ENCODE results near the gene CRYL1. TPM values are rescaled to one million over a fixed set of nuclear protein-coding genes. Genes with fewer than 3 reads are reported as not detected.

CRYL1 gene
- total RNA-seq, 1 experiment from 2014 or later = 3.0 TPM

- H3K4me3 ChIP-seq (ENCODE audit: low read length) = no peak overlapping the region
- no peaks in the 10 kb centered on the region for H3K9me3 ChIP-seq (ENCODE audit: low read length)
- H3K79me2 ChIP-seq (ENCODE audit: low read length) = no peaks in the 10 kb centered on the region
- DNase-seq = no peak
- 0 out of 2 replicates have a peak overlapping the region, but pooled peaks have one; percentile 49 for H2AFZ ChIP-seq (ENCODE audit: low read length)
- no peaks in the 10 kb centered on the region for H3K36me3 ChIP-seq (ENCODE audit: insufficient read depth, low read length)
- no peaks in the 10 kb centered on the region for H4K20me1 ChIP-seq (ENCODE audit: insufficient read depth, low read depth, low read length)
- H3K27ac ChIP-seq (ENCODE audit: low read length) = no peak overlapping the region
- no peaks in the 10 kb centered on the region for H3K9me2 ChIP-seq (replicated peaks; ENCODE audit: insufficient read depth, low read length)
- H3K4me1 ChIP-seq (ENCODE audit: low read length) = no peaks in the 10 kb centered on the region
- H3K27me3 ChIP-seq (ENCODE audit: low read length) = no peaks in the 10 kb centered on the region
- H3K4me2 ChIP-seq (ENCODE audit: low read depth, low read length, poor library complexity, severe bottlenecking) = no peak overlapping the region
- no peak overlapping the region for H3K9ac ChIP-seq (ENCODE audit: low read length)
These were observed 142.6 kb downstream of the CRYL1 start for GRCh38 chr13:20383058-20383457.

GRCh38 chr13:20381401-20381800 lies 144.3 kb downstream of the CRYL1 start:
- H2AFZ ChIP-seq (ENCODE audit: low read length) = no peak overlapping the region
- no peaks in the 10 kb centered on the region for H4K20me1 ChIP-seq (ENCODE audit: insufficient read depth, low read depth, low read length)
- H3K4me3 ChIP-seq (ENCODE audit: low read length) = no peak overlapping the region
- no peaks in the 10 kb centered on the region for H3K27me3 ChIP-seq (ENCODE audit: low read length)
- H3K4me2 ChIP-seq (ENCODE audit: low read depth, low read length, poor library complexity, severe bottlenecking) = no peak overlapping the region
- H3K27ac ChIP-seq (ENCODE audit: low read length) = no peak overlapping the region
- no peaks in the 10 kb centered on the region for H3K9me2 ChIP-seq (replicated peaks; ENCODE audit: insufficient read depth, low read length)
- H3K36me3 ChIP-seq (ENCODE audit: insufficient read depth, low read length) = no peaks in the 10 kb centered on the region
- no peak overlapping the region for H3K9ac ChIP-seq (ENCODE audit: low read length)
- no peaks in the 10 kb centered on the region for H3K79me2 ChIP-seq (ENCODE audit: low read length)
- H3K4me1 ChIP-seq (ENCODE audit: low read length) = no peaks in the 10 kb centered on the region
- no peaks in the 10 kb centered on the region for H3K9me3 ChIP-seq (ENCODE audit: low read length)
- no peak for DNase-seq

- H3K79me2 ChIP-seq (ENCODE audit: low read length) = no peaks in the 10 kb centered on the region
- no peak overlapping the region for H3K4me3 ChIP-seq (ENCODE audit: low read length)
- H3K4me2 ChIP-seq (ENCODE audit: low read depth, low read length, poor library complexity, severe bottlenecking) = no peak overlapping the region
These were observed 146.9 kb downstream of the CRYL1 start for GRCh38 chr13:20378721-20379120.

GRCh38 chr13:20377720-20378119 lies 147.9 kb downstream of the CRYL1 start:
- no peak for DNase-seq
- no peaks in the 10 kb centered on the region for H3K4me1 ChIP-seq (ENCODE audit: low read length)
- no peaks in the 10 kb centered on the region for H4K20me1 ChIP-seq (ENCODE audit: insufficient read depth, low read depth, low read length)
- H3K4me2 ChIP-seq (ENCODE audit: low read depth, low read length, poor library complexity, severe bottlenecking) = no peak overlapping the region
- H3K4me3 ChIP-seq (ENCODE audit: low read length) = no peak overlapping the region
- no peaks in the 10 kb centered on the region for H3K79me2 ChIP-seq (ENCODE audit: low read length)
- no peak overlapping the region for H2AFZ ChIP-seq (ENCODE audit: low read length)
- H3K9me2 ChIP-seq (replicated peaks; ENCODE audit: insufficient read depth, low read length) = no peaks in the 10 kb centered on the region
- no peaks in the 10 kb centered on the region for H3K36me3 ChIP-seq (ENCODE audit: insufficient read depth, low read length)
- no peak overlapping the region for H3K9ac ChIP-seq (ENCODE audit: low read length)
- no peak overlapping the region for H3K27ac ChIP-seq (ENCODE audit: low read length)
- H3K27me3 ChIP-seq (ENCODE audit: low read length) = no peaks in the 10 kb centered on the region
- no peaks in the 10 kb centered on the region for H3K9me3 ChIP-seq (ENCODE audit: low read length)

More at GRCh38 chr13:20378721-20379120, 146.9 kb downstream of the CRYL1 start:
- H3K36me3 ChIP-seq (ENCODE audit: insufficient read depth, low read length) = no peaks in the 10 kb centered on the region
- H3K27ac ChIP-seq (ENCODE audit: low read length) = no peak overlapping the region
- no peak overlapping the region for H2AFZ ChIP-seq (ENCODE audit: low read length)
- H3K9me2 ChIP-seq (replicated peaks; ENCODE audit: insufficient read depth, low read length) = no peaks in the 10 kb centered on the region
- no peaks in the 10 kb centered on the region for H3K4me1 ChIP-seq (ENCODE audit: low read length)
- no peaks in the 10 kb centered on the region for H3K9me3 ChIP-seq (ENCODE audit: low read length)
- H3K9ac ChIP-seq (ENCODE audit: low read length) = no peak overlapping the region
- no peaks in the 10 kb centered on the region for H4K20me1 ChIP-seq (ENCODE audit: insufficient read depth, low read depth, low read length)
- H3K27me3 ChIP-seq (ENCODE audit: low read length) = no peaks in the 10 kb centered on the region
- no peak for DNase-seq

- H3K9me2 ChIP-seq (replicated peaks; ENCODE audit: insufficient read depth, low read length) = no peaks in the 10 kb centered on the region
- H3K4me2 ChIP-seq (ENCODE audit: low read depth, low read length, poor library complexity, severe bottlenecking) = no peak overlapping the region
- no peak overlapping the region for H3K9ac ChIP-seq (ENCODE audit: low read length)
- H2AFZ ChIP-seq (ENCODE audit: low read length) = no peak overlapping the region
- no peaks in the 10 kb centered on the region for H3K79me2 ChIP-seq (ENCODE audit: low read length)
- H4K20me1 ChIP-seq (ENCODE audit: insufficient read depth, low read depth, low read length) = no peaks in the 10 kb centered on the region
- no peaks in the 10 kb centered on the region for H3K9me3 ChIP-seq (ENCODE audit: low read length)
- no peaks in the 10 kb centered on the region for H3K27me3 ChIP-seq (ENCODE audit: low read length)
- H3K4me3 ChIP-seq (ENCODE audit: low read length) = no peak overlapping the region
- no peaks in the 10 kb centered on the region for H3K4me1 ChIP-seq (ENCODE audit: low read length)
- DNase-seq = no peak
- no peaks in the 10 kb centered on the region for H3K36me3 ChIP-seq (ENCODE audit: insufficient read depth, low read length)
- no peak overlapping the region for H3K27ac ChIP-seq (ENCODE audit: low read length)
These were observed 149.8 kb downstream of the CRYL1 start for GRCh38 chr13:20375871-20376270.

- DNase-seq = no peak
- no peak overlapping the region for H3K9ac ChIP-seq (ENCODE audit: low read length)
- H3K36me3 ChIP-seq (ENCODE audit: insufficient read depth, low read length) = no peaks in the 10 kb centered on the region
- no peaks in the 10 kb centered on the region for H3K79me2 ChIP-seq (ENCODE audit: low read length)
- no peaks in the 10 kb centered on the region for H4K20me1 ChIP-seq (ENCODE audit: insufficient read depth, low read depth, low read length)
- no peaks in the 10 kb centered on the region for H3K4me1 ChIP-seq (ENCODE audit: low read length)
- no peak overlapping the region for H3K27ac ChIP-seq (ENCODE audit: low read length)
- H3K9me3 ChIP-seq (ENCODE audit: low read length) = no peaks in the 10 kb centered on the region
- no peaks in the 10 kb centered on the region for H3K27me3 ChIP-seq (ENCODE audit: low read length)
- no peak overlapping the region for H3K4me2 ChIP-seq (ENCODE audit: low read depth, low read length, poor library complexity, severe bottlenecking)
- H3K4me3 ChIP-seq (ENCODE audit: low read length) = no peak overlapping the region
- H3K9me2 ChIP-seq (replicated peaks; ENCODE audit: insufficient read depth, low read length) = no peaks in the 10 kb centered on the region
- no peak overlapping the region for H2AFZ ChIP-seq (ENCODE audit: low read length)
These were observed 151.8 kb downstream of the CRYL1 start for GRCh38 chr13:20373861-20374260.

GRCh38 chr13:20371825-20372224 lies 153.8 kb downstream of the CRYL1 start:
- no peak overlapping the region for H3K4me3 ChIP-seq (ENCODE audit: low read length)
- H3K36me3 ChIP-seq (ENCODE audit: insufficient read depth, low read length) = no peaks in the 10 kb centered on the region
- DNase-seq = no peak
- no peaks in the 10 kb centered on the region for H3K27me3 ChIP-seq (ENCODE audit: low read length)
- no peak overlapping the region for H3K9ac ChIP-seq (ENCODE audit: low read length)
- H3K4me1 ChIP-seq (ENCODE audit: low read length) = no peaks in the 10 kb centered on the region
- no peaks in the 10 kb centered on the region for H3K9me2 ChIP-seq (replicated peaks; ENCODE audit: insufficient read depth, low read length)
- no peak overlapping the region for H3K4me2 ChIP-seq (ENCODE audit: low read depth, low read length, poor library complexity, severe bottlenecking)
- no peaks in the 10 kb centered on the region for H3K79me2 ChIP-seq (ENCODE audit: low read length)
- H4K20me1 ChIP-seq (ENCODE audit: insufficient read depth, low read depth, low read length) = no peaks in the 10 kb centered on the region
- H2AFZ ChIP-seq (ENCODE audit: low read length) = no peak overlapping the region
- no peak overlapping the region for H3K27ac ChIP-seq (ENCODE audit: low read length)
- H3K9me3 ChIP-seq (ENCODE audit: low read length) = no peaks in the 10 kb centered on the region

- Histone ChIP-seq H3K27ac (ENCODE audit: low read length) (no peak overlapping the region), H3K27me3 (ENCODE audit: low read length) (no peaks in the 10 kb centered on the region), H3K4me2 (ENCODE audit: low read depth, low read length, poor library complexity, severe bottlenecking) (no peak overlapping the region), H3K9me2 (replicated peaks; ENCODE audit: insufficient read depth, low read length) (no peaks in the 10 kb centered on the region), H3K36me3 (ENCODE audit: insufficient read depth, low read length) (no peaks in the 10 kb centered on the region), H3K9me3 (ENCODE audit: low read length) (no peaks in the 10 kb centered on the region), H3K4me1 (ENCODE audit: low read length) (no peaks in the 10 kb centered on the region), H4K20me1 (ENCODE audit: insufficient read depth, low read depth, low read length) (no peaks in the 10 kb centered on the region), H3K79me2 (ENCODE audit: low read length) (no peaks in the 10 kb centered on the region), H2AFZ (ENCODE audit: low read length) (no peak overlapping the region), H3K9ac (ENCODE audit: low read length) (no peak overlapping the region), H3K4me3 (ENCODE audit: low read length) (no peak overlapping the region)
- DNase-seq = no peak
These were observed 154.7 kb downstream of the CRYL1 start for GRCh38 chr13:20370815-20371421.

Measured in Karpas-422 (cell line).